Suprapubic skin (tissue), 4 donors: ENCODE measurements around the gene CDH13. TPM values are rescaled to one million over a fixed set of nuclear protein-coding genes. Genes with fewer than 3 reads are reported as not detected.

Experiments
- DNase-seq, 2 donors: peaks; one replicate each; pipeline ENCODE4 v3.0.0-alpha.2; 2019; ENCODE audit warnings: low spot score in 2 of 2
- H3K27ac ChIP-seq: fragments of 200-600 bp; sonication (generic); one replicate; pipeline ENCODE4 v1.5.1; 2019
- H3K27me3 ChIP-seq: fragments of 200-600 bp; sonication (generic); one replicate; pipeline ENCODE4 v1.5.1; 2019
- H3K36me3 ChIP-seq: fragments of 200-600 bp; sonication (generic); one replicate; pipeline ENCODE4 v1.5.1; 2019
- H3K4me1 ChIP-seq: fragments of 200-600 bp; sonication (generic); one replicate; pipeline ENCODE4 v1.5.1; 2019
- H3K4me3 ChIP-seq: fragments of 200-600 bp; sonication (generic); one replicate; pipeline ENCODE4 v1.5.1; 2019; ENCODE audit warnings: mild to moderate bottlenecking
- H3K9me3 ChIP-seq: fragments of 200-600 bp; sonication (generic); one replicate; pipeline ENCODE4 v1.5.1; 2019
- EP300 ChIP-seq: sonication (generic); formaldehyde crosslinking; IDR thresholded peaks from one replicate; pipeline ENCODE4 v1.6.1; 2017; ENCODE audit warnings: antibody characterized with exemption
- POLR2A ChIP-seq, 2 donors: fragments of 450-650 bp; IDR thresholded peaks; one replicate each; pipeline ENCODE4 v1.6.1; 2017; ENCODE audit warnings: antibody characterized with exemption in 2 of 2, mild to moderate bottlenecking in 2 of 2, moderate library complexity in 2 of 2
- POLR2AphosphoS5 ChIP-seq, 3 donors: sonication (generic); formaldehyde crosslinking; IDR thresholded peaks; one replicate each; pipeline ENCODE4 v1.6.1; 2017; ENCODE audit warnings: antibody characterized with exemption in 3 of 3
- WGBS: methylation state at CpG from one replicate; pipeline ENCODE4 v1.1.5; 2018; 5-methylcytosine and 5-hydroxymethylcytosine counted together
- total RNA-seq, 4 donors: library from RNA; depleted of rRNA; stranded (reverse); fragments of >200 nt; gene quantifications; one replicate each; pipeline ENCODE4 v1.1.0, GENCODE V29; 2016
- TF ChIP-seq, protein P1 (sequence below), 2 donors: fragments of 200-600 bp in 1 of 2; fragments of 450-650 bp in 1 of 2; sonication (generic) in 1 of 2; IDR thresholded peaks; one replicate each; pipeline ENCODE4 v1.5.1; 2016 to 2019; ENCODE audit warnings: antibody characterized with exemption in 2 of 2, mild to moderate bottlenecking in 1 of 2, moderate library complexity in 1 of 2

The CDH13 gene
- total RNA-seq, 4 donors from 2014 or later: 90.4 to 176 (median 139) TPM

DNA sequence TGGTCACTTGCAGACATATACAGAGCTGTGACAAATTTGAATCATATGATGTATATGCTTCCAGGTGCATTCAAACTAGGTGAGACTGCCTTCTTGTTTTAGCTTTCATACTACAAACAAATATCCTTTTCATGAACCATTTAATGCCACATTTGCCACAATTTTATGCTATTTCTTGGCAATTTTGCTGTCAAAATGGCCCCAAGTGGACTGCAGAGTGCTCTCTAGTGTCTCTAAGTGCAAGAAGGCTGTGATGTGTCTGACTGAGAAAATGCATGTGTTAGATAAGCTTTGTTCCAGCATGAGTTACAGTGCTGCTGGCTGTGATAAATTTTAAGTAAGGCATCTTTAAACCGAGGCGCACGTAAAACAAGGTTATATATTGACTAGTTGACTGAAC is 38.3 kb downstream of the CDH13 start:
- 85% methylated on average over 3 of the region's 3 CpGs for WGBS
- Histone ChIP-seq H3K4me3 (no peak overlapping the region), H3K4me1 (no peaks in the 10 kb centered on the region), H3K36me3 (no peaks in the 10 kb centered on the region), H3K27me3 (no peaks in the 10 kb centered on the region), H3K9me3 (no peaks in the 10 kb centered on the region), H3K27ac (no peak overlapping the region)
- TF ChIP-seq POLR2AphosphoS5 (IDR thresholded peaks at IDR 0.05) (no peak), POLR2A (IDR thresholded peaks at IDR 0.05) (no peak), EP300 (no peak)
- TF ChIP-seq, protein P1, sequence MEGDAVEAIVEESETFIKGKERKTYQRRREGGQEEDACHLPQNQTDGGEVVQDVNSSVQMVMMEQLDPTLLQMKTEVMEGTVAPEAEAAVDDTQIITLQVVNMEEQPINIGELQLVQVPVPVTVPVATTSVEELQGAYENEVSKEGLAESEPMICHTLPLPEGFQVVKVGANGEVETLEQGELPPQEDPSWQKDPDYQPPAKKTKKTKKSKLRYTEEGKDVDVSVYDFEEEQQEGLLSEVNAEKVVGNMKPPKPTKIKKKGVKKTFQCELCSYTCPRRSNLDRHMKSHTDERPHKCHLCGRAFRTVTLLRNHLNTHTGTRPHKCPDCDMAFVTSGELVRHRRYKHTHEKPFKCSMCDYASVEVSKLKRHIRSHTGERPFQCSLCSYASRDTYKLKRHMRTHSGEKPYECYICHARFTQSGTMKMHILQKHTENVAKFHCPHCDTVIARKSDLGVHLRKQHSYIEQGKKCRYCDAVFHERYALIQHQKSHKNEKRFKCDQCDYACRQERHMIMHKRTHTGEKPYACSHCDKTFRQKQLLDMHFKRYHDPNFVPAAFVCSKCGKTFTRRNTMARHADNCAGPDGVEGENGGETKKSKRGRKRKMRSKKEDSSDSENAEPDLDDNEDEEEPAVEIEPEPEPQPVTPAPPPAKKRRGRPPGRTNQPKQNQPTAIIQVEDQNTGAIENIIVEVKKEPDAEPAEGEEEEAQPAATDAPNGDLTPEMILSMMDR (IDR thresholded peaks at IDR 0.05): no peak
- no peak for DNase-seq

DNA sequence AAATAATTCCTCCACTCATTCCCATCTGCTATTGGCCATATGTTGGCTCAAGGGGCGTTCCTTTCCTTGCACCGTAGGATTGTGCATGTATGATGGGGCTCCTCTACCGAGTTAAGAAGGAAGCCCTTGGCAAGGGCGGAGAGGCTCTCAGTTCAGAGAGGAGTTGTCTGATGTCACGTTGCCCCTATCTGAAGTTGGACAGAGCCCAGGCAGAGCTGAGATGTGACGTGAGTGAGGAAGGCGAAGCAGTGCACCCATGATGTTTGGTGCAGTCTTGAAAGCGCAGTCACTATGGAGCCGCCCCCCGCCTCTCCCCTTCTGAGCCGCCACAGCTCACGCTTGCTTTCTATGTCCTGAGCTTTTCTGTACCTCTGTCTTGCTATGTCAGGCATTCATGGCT is 40.7 kb downstream of the CDH13 start:
- Histone ChIP-seq H3K27ac (no peak overlapping the region), H3K27me3 (no peaks in the 10 kb centered on the region), H3K9me3 (no peaks in the 10 kb centered on the region), H3K4me1 (no peaks in the 10 kb centered on the region), H3K4me3 (no peak overlapping the region), H3K36me3 (no peaks in the 10 kb centered on the region)
- no peak for DNase-seq
- TF ChIP-seq, protein P1 (IDR thresholded peaks at IDR 0.05): no peak
- TF ChIP-seq POLR2AphosphoS5 (IDR thresholded peaks at IDR 0.05): no peak
- TF ChIP-seq EP300: no peak
- no peak for TF ChIP-seq POLR2A (IDR thresholded peaks at IDR 0.05)
- 77% methylated on average over 11 of the region's 12 CpGs for WGBS

DNA sequence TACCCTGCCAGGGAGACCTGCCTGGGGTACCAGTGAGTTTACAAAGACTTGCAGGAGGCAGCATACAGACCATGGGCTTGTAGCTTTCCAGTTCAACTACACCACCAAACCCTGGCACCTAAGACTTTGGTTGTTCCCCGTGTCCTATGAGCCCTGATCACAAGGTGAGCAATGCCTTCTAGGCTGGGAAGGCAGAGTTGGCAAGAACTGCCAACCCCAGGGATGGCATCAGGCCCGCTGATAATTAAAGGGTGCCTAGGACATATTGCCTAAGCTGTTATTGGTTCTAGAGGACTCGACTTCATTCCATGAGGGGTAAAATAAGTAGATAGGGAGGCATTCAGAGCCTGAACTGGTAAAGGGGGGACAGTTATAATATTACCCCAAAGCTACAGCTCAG is 41.3 kb downstream of the CDH13 start:
- Histone ChIP-seq H3K27ac (no peak overlapping the region), H3K4me3 (no peak overlapping the region), H3K9me3 (no peaks in the 10 kb centered on the region), H3K27me3 (no peaks in the 10 kb centered on the region), H3K4me1 (no peaks in the 10 kb centered on the region), H3K36me3 (no peaks in the 10 kb centered on the region)
- TF ChIP-seq POLR2AphosphoS5 (IDR thresholded peaks at IDR 0.05) (no peak), POLR2A (IDR thresholded peaks at IDR 0.05) (no peak), EP300 (no peak)
- TF ChIP-seq, protein P1 (IDR thresholded peaks at IDR 0.05): no peak
- WGBS: 62% methylated on average over 3 of the region's 3 CpGs
- no peak for DNase-seq

DNA sequence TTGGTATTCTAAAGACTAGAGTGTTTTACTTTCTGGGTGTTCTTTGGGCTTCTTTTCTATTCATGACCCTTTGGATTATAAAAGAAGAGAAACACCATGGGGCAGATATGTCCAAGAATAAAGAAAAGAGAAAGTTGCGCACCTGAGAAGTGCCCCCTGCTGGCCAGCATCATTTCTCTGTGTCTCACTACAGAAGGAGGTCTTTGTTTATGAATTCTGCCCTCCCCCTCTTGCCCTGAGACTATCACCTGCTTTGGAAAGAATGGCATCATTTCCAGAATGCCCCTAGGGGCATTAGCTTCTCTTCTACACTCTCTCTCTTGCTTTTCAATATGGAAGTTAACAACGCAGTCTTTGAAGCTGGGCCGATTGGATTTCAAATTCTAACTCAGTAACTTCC is 45.0 kb downstream of the CDH13 start:
- Histone ChIP-seq H3K4me3 (no peak overlapping the region), H3K36me3 (no peaks in the 10 kb centered on the region), H3K27ac (no peak overlapping the region), H3K4me1 (no peaks in the 10 kb centered on the region), H3K27me3 (no peaks in the 10 kb centered on the region), H3K9me3 (no peaks in the 10 kb centered on the region)
- DNase-seq: no peak
- 94% methylated on average over 3 of the region's 3 CpGs for WGBS
- TF ChIP-seq EP300 (no peak), POLR2A (IDR thresholded peaks at IDR 0.05) (no peak), POLR2AphosphoS5 (IDR thresholded peaks at IDR 0.05) (no peak)
- TF ChIP-seq, protein P1 (IDR thresholded peaks at IDR 0.05): no peak

DNA sequence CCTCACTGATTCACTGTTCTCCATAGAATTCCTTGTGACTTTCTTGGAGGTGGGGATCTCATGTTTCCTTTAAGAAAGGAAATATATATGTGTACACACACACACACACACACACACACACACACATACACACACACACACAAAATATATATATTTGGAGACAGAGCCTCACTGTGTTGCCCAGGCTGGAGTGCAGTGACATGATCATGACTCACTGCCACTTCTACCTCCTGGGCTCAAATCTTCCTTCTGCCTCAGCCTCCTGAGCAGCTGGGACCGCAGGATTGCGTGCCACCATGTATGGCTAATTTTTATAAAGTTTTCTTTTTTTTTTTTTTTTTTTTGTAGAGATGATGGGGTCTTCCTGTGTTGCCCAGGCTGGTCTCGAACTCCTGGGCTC is 45.9 kb downstream of the CDH13 start:
- 85% methylated on average over 3 of the region's 3 CpGs for WGBS
- no peak for DNase-seq
- TF ChIP-seq POLR2A (IDR thresholded peaks at IDR 0.05) (no peak), EP300 (no peak), POLR2AphosphoS5 (IDR thresholded peaks at IDR 0.05) (no peak)
- TF ChIP-seq, protein P1 (IDR thresholded peaks at IDR 0.05): no peak
- Histone ChIP-seq H3K36me3 (no peaks in the 10 kb centered on the region), H3K27me3 (no peaks in the 10 kb centered on the region), H3K4me1 (no peaks in the 10 kb centered on the region), H3K27ac (no peak overlapping the region), H3K4me3 (no peak overlapping the region), H3K9me3 (no peaks in the 10 kb centered on the region)
